Glomerular endothelial cell (primary cell): ENCODE data around the gene DOCK10. TPM values are rescaled to one million over a fixed set of nuclear protein-coding genes. Genes with fewer than 3 reads are reported as not detected.
"Not testable (repeated sequence)": the region's sequence is repeated elsewhere in the genome, so short reads cannot be mapped to it uniquely, and the experiment has no call there.

Source experiments
- DNase-seq: peaks from one replicate; pipeline ENCODE4 v3.0.0-alpha.2; 2011; ENCODE audit warnings: low read depth, low spot score; ENCODE audit errors: extremely low read depth
- total RNA-seq: library from RNA; depleted of rRNA; stranded (reverse); fragments of >200 nt; gene quantifications from 2 replicates; pipeline ENCODE4 v1.2.3, GENCODE V29; 2015

Gene DOCK10
- total RNA-seq, 1 donor from 2014 or later, result 25.5 TPM

- DNase-seq, result no peak
These were observed 117.0 kb downstream of the DOCK10 start for GRCh38 chr2:224925061-224925809.

- DNase-seq, result no peak
These were observed 117.6 kb downstream of the DOCK10 start for GRCh38 chr2:224924631-224925030.

- DNase-seq, result no peak
These were observed 120.0 kb downstream of the DOCK10 start for GRCh38 chr2:224922142-224922727.

GRCh38 chr2:224919472-224920110 lies 122.7 kb downstream of the DOCK10 start:
- DNase-seq, result no peak

- DNase-seq, result no peak
These were observed 123.4 kb downstream of the DOCK10 start for GRCh38 chr2:224918626-224919471.

GRCh38 chr2:224917246-224917645 lies 125.0 kb downstream of the DOCK10 start:
- not testable (repeated sequence) for DNase-seq

- DNase-seq, result no peak
These were observed 127.1 kb downstream of the DOCK10 start for GRCh38 chr2:224915136-224915535.

GRCh38 chr2:224910574-224910925 lies 131.7 kb downstream of the DOCK10 start:
- DNase-seq, result no peak

- DNase-seq, result no peak
These were observed 132.2 kb downstream of the DOCK10 start for GRCh38 chr2:224909885-224910573.

GRCh38 chr2:224908818-224909217 lies 133.4 kb downstream of the DOCK10 start:
- no peak for DNase-seq

GRCh38 chr2:224904381-224904780 lies 137.9 kb downstream of the DOCK10 start:
- no peak for DNase-seq

- no peak for DNase-seq
These were observed 138.6 kb downstream of the DOCK10 start for GRCh38 chr2:224903621-224904020.

GRCh38 chr2:224901121-224901676 lies 141.1 kb downstream of the DOCK10 start:
- no peak for DNase-seq

GRCh38 chr2:224895377-224895776 lies 146.9 kb downstream of the DOCK10 start:
- DNase-seq, result no peak

GRCh38 chr2:224894356-224894755 lies 147.9 kb downstream of the DOCK10 start:
- no peak for DNase-seq

- no peak for DNase-seq
These were observed 148.4 kb downstream of the DOCK10 start for GRCh38 chr2:224893848-224894247.

- DNase-seq, result no peak
These were observed 149.6 kb downstream of the DOCK10 start for GRCh38 chr2:224892574-224893204.

GRCh38 chr2:224890372-224890771 lies 151.9 kb downstream of the DOCK10 start:
- DNase-seq, result no peak

GRCh38 chr2:224887141-224887540 lies 155.1 kb downstream of the DOCK10 start:
- no peak for DNase-seq
